Measurements from ENCODE around the gene CD101.
A peak's percentile ranks its signal among the peaks of the same experiment; 100 is the strongest.

The CD101 gene

DNA sequence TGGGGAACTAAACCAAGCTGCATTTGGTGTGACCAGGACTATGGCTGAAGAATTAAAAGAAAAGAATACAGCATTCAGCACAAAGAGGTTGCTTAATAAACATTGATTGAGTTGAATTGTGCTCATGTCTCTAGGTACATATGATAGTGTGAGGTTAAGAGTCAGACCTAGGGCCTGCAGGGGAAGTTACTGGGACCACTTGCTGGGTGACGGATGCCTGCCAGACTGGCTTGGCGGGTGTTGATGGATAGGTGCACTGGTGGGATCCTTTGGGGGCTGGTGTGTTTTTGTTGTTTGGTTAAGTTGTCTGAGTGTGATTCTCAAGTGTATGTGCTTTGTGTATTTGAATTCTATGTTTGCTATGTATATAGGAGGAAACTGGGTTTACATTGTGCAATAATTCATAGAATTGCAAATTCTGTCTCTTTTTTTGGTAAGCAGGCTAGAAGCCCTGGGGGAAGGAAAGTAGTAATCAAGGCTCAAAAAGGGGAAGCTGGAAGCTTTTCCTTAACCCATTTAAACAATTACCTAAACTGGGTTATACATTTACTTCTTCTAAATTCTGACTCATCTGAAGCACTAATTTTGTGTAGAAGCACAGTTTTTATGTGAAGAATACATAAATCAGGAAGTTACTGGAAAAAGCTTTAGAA lies 1.8 kb downstream of the CD101 start:
- Histone ChIP-seq H3K9ac (ENCODE audit: low read depth, low read length) (no peak overlapping the region), H3K4me1 (ENCODE audit: control insufficient read depth, insufficient read depth, low read length) (peaks cover 16% of the 10 kb centered on the region), H3K4me3 (ENCODE audit: low read length) (no peak overlapping the region), H3K36me3 (ENCODE audit: insufficient read depth, low read length) (no peaks in the 10 kb centered on the region), H3K4me2 (ENCODE audit: low read length) (no peak overlapping the region), H3K27me3 (ENCODE audit: control insufficient read depth, insufficient read depth, low read length) (no peaks in the 10 kb centered on the region), H3K9me3 (replicated peaks; ENCODE audit: low read length) (no peaks in the 10 kb centered on the region)

DNA sequence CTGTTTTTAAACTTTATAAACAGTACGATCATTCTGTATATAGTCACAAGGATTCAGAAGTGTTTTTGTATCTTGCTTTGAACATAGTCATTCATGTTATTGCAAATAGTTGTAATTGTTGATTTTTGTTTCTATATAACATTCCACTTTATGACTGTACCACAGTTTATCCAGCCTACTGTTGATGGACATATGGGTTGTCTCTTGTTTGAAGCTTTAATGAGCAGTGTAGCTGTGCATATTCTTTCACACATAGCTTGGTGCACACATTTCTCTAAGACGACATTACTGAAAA lies 6.1 kb downstream of the CD101 start:
- H3K4me3 ChIP-seq (ENCODE audit: low read length): no peak overlapping the region
- H3K9me3 ChIP-seq (replicated peaks; ENCODE audit: low read length): no peaks in the 10 kb centered on the region
- peak overlapping the region; percentile 24 for H3K4me2 ChIP-seq (ENCODE audit: low read length)
- H3K27me3 ChIP-seq (ENCODE audit: control insufficient read depth, insufficient read depth, low read length): no peaks in the 10 kb centered on the region
- peak overlapping the region; percentile 33 for H3K9ac ChIP-seq (ENCODE audit: low read depth, low read length)
- peaks cover 24% of the 10 kb centered on the region for H3K4me1 ChIP-seq (ENCODE audit: control insufficient read depth, insufficient read depth, low read length)
- H3K36me3 ChIP-seq (ENCODE audit: insufficient read depth, low read length): no peaks in the 10 kb centered on the region

DNA sequence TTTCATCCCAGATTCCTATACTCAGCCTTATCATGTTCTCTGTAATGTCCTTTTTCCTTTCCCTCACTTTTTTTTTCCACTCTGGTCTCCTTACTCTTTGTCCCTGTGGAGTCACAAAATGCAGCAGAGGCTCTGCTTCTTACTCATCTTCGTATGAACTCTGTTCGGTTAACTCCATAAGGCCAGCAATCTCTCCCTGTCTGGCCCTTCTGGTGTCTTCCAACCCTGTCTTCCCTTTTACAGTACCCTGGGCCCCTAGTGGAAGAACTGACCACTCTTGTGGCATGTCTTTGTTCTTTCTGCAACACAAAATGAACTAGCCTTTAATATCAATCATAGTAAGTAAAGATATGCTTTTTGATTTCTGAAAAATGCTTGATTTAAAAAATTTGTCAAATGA lies 7.1 kb downstream of the CD101 start:
- no peak overlapping the region for H3K4me2 ChIP-seq (ENCODE audit: low read length)

DNA sequence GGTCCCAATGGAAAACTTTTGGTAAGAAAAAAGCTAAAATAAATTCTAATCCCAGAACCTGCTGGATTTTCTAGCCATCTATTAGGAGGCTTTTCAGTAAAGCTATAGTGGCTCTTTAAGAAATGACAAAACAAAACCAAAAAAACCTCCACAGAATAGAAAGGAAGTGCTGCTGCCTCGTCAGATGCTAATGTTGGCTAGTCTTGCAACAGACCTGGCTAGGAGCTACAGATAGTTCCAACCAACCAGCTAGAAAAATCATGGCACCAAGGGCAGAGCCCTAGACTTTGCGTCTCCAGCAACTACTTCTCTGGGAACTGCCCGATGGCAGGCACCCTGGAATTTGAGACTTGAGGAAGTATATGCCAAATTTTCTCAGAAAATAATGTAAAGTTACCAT lies 7.6 kb downstream of the CD101 start:
- peaks cover 32% of the 10 kb centered on the region for H3K4me1 ChIP-seq (ENCODE audit: control insufficient read depth, insufficient read depth, low read length)
- no peaks in the 10 kb centered on the region for H3K9me3 ChIP-seq (replicated peaks; ENCODE audit: low read length)
- no peak overlapping the region for H3K4me3 ChIP-seq (ENCODE audit: low read length)
- no peak overlapping the region for H3K4me2 ChIP-seq (ENCODE audit: low read length)
- H3K27me3 ChIP-seq (ENCODE audit: control insufficient read depth, insufficient read depth, low read length): no peaks in the 10 kb centered on the region
- H3K9ac ChIP-seq (ENCODE audit: low read depth, low read length): no peak overlapping the region
- no peaks in the 10 kb centered on the region for H3K36me3 ChIP-seq (ENCODE audit: insufficient read depth, low read length)

More for the DNA sequence above, 7.1 kb downstream of the CD101 start:
- Histone ChIP-seq H3K4me1 (ENCODE audit: control insufficient read depth, insufficient read depth, low read length) (peaks cover 27% of the 10 kb centered on the region), H3K4me3 (ENCODE audit: low read length) (no peak overlapping the region), H3K36me3 (ENCODE audit: insufficient read depth, low read length) (no peaks in the 10 kb centered on the region), H3K9me3 (replicated peaks; ENCODE audit: low read length) (no peaks in the 10 kb centered on the region), H3K27me3 (ENCODE audit: control insufficient read depth, insufficient read depth, low read length) (no peaks in the 10 kb centered on the region), H3K9ac (ENCODE audit: low read depth, low read length) (no peak overlapping the region)

DNA sequence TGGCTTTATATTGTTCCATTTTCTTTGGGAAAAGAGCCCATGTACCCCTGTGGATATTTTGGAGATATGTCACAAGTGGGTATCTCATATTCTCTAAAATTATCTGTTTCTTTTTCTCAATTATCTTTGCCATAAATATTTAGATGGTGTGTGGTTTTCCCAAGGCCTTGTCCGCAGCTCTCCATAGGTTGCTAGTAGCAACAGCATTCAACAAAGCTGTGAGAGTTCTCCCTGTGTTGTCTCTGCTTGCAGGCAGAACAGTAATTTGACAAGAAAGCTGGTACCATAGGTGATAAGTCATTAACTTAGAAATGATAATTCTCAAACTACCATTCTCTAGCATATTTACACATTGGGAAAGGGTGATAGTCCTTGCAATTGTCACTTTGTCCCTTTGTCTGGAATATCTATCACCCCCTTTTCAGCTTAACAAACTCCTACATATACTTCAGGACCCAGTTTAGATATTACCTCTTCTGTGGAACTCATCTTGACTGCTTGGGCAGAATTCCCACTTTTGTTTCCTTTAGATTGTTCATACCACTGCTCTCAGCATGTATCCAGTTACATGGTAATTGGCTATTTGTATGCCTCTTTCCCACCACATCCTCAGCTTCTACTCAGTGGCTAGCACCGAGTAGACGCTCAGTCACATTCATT lies 8.9 kb downstream of the CD101 start:
- Histone ChIP-seq H3K9ac (ENCODE audit: low read depth, low read length) (no peak overlapping the region), H3K36me3 (ENCODE audit: insufficient read depth, low read length) (no peaks in the 10 kb centered on the region), H3K9me3 (replicated peaks; ENCODE audit: low read length) (no peaks in the 10 kb centered on the region), H3K4me3 (ENCODE audit: low read length) (no peak overlapping the region), H3K4me1 (ENCODE audit: control insufficient read depth, insufficient read depth, low read length) (peaks cover 37% of the 10 kb centered on the region), H3K27me3 (ENCODE audit: control insufficient read depth, insufficient read depth, low read length) (no peaks in the 10 kb centered on the region), H3K4me2 (ENCODE audit: low read length) (no peak overlapping the region)

DNA sequence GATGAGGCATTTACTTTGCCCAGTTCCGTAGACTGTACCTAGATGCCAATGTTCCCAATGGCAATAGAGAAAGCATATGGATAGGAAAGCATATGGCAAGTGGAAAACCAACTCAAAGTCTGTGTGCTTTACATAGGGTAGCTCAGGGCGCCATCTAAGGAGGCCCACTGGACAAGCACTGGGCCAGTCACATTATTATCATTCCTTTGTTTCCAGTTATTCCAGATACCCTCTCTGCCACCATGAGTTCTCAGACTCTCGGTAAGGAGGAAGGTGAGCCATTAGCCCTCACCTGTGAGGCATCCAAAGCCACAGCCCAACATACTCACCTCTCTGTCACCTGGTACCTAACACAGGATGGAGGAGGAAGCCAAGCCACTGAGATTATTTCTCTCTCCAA lies 9.8 kb downstream of the CD101 start:
- H3K9ac ChIP-seq (ENCODE audit: low read depth, low read length): no peak overlapping the region
- no peak overlapping the region for H3K4me2 ChIP-seq (ENCODE audit: low read length)
- no peaks in the 10 kb centered on the region for H3K36me3 ChIP-seq (ENCODE audit: insufficient read depth, low read length)
- peaks cover 37% of the 10 kb centered on the region for H3K4me1 ChIP-seq (ENCODE audit: control insufficient read depth, insufficient read depth, low read length)
- H3K9me3 ChIP-seq (replicated peaks; ENCODE audit: low read length): no peaks in the 10 kb centered on the region
- no peak overlapping the region for H3K4me3 ChIP-seq (ENCODE audit: low read length)
- H3K27me3 ChIP-seq (ENCODE audit: control insufficient read depth, insufficient read depth, low read length): no peaks in the 10 kb centered on the region

DNA sequence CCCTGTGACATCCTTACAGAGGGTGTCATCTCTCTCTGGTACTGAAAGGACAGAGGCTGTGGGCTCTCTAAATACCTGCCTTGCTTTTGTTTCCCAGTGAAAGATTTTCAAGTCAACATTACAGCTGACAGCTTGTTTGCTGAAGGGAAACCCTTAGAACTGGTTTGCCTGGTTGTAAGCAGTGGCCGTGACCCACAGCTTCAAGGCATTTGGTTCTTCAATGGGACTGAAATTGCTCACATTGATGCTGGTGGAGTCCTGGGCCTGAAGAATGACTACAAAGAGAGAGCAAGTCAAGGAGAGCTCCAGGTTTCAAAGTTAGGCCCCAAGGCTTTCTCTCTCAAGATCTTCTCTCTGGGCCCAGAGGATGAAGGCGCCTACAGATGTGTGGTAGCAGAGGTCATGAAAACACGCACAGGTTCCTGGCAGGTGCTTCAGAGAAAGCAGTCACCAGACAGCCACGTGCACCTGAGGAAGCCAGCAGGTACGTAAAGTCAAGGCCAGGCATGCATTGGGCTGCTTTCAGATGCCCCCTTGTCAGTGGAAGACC lies 11.8 kb downstream of the CD101 start:
- Histone ChIP-seq H3K9ac (ENCODE audit: low read depth, low read length) (no peak overlapping the region), H3K4me1 (ENCODE audit: control insufficient read depth, insufficient read depth, low read length) (peaks cover 36% of the 10 kb centered on the region), H3K4me3 (ENCODE audit: low read length) (no peak overlapping the region), H3K9me3 (replicated peaks; ENCODE audit: low read length) (no peaks in the 10 kb centered on the region), H3K27me3 (ENCODE audit: control insufficient read depth, insufficient read depth, low read length) (no peaks in the 10 kb centered on the region), H3K36me3 (ENCODE audit: insufficient read depth, low read length) (no peaks in the 10 kb centered on the region), H3K4me2 (ENCODE audit: low read length) (no peak overlapping the region)

DNA sequence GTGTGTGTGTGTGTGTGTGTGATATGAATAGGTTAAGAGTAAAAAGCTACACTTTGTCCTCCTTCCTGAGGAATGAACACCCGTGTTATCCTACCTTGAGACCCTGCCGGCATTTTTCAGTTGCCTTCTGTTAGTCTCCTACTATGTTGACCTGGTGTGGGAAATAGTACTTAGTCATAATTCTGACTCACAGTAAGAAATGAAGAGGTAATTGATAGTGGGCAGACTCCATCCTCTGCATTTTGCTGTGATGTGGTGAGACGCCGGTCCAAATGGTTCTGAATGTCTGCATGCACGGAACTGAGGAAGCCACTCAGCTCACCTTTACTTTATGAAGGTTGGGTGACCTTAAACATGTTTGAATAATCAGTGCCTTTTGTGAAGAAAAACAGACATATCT lies 12.6 kb downstream of the CD101 start:
- Histone ChIP-seq H3K27me3 (ENCODE audit: control insufficient read depth, insufficient read depth, low read length) (no peaks in the 10 kb centered on the region), H3K36me3 (ENCODE audit: insufficient read depth, low read length) (no peaks in the 10 kb centered on the region), H3K9me3 (replicated peaks; ENCODE audit: low read length) (no peaks in the 10 kb centered on the region), H3K4me1 (ENCODE audit: control insufficient read depth, insufficient read depth, low read length) (peaks cover 33% of the 10 kb centered on the region), H3K4me2 (ENCODE audit: low read length) (no peak overlapping the region), H3K9ac (ENCODE audit: low read depth, low read length) (no peak overlapping the region), H3K4me3 (ENCODE audit: low read length) (no peak overlapping the region)

DNA sequence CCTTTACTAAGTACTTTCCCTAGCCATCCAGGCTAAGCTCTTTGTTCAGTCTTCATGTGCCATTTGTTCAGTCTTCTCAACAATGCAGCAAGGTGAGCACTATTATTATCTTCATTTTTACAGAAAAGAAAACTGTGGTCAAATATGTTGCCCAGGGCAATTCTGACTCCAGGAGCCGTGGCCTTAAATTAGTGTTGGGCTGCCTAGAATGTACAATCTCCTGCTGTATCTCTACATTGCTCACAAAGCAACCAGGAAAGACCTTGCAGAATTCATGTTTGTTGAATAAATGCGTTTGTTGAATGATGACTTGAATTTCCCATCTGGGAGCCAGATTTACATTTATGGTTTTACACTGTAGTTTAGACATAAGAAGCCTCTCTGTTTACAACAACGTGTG lies 14.2 kb downstream of the CD101 start:
- Histone ChIP-seq H3K4me1 (ENCODE audit: control insufficient read depth, insufficient read depth, low read length) (peaks cover 32% of the 10 kb centered on the region), H3K9me3 (replicated peaks; ENCODE audit: low read length) (no peaks in the 10 kb centered on the region), H3K36me3 (ENCODE audit: insufficient read depth, low read length) (no peaks in the 10 kb centered on the region), H3K27me3 (ENCODE audit: control insufficient read depth, insufficient read depth, low read length) (no peaks in the 10 kb centered on the region), H3K9ac (ENCODE audit: low read depth, low read length) (no peak overlapping the region), H3K4me3 (ENCODE audit: low read length) (no peak overlapping the region), H3K4me2 (ENCODE audit: low read length) (no peak overlapping the region)

DNA sequence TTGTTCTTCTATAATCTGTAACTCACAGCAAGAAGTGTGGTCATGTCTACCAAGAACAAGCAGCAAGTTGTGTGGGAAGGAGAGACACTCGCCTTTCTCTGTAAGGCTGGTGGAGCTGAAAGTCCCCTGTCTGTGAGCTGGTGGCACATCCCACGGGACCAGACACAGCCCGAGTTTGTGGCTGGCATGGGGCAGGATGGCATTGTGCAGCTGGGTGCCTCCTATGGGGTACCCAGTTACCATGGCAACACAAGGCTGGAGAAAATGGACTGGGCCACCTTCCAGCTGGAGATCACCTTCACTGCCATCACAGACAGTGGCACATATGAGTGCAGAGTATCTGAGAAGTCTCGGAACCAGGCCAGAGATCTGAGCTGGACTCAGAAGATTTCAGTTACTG lies 15.5 kb downstream of the CD101 start:
- H3K9me3 ChIP-seq (replicated peaks; ENCODE audit: low read length): no peaks in the 10 kb centered on the region
- H3K4me3 ChIP-seq (ENCODE audit: low read length): no peak overlapping the region
- H3K9ac ChIP-seq (ENCODE audit: low read depth, low read length): no peak overlapping the region
- H3K4me1 ChIP-seq (ENCODE audit: control insufficient read depth, insufficient read depth, low read length): peaks cover 32% of the 10 kb centered on the region
- no peaks in the 10 kb centered on the region for H3K27me3 ChIP-seq (ENCODE audit: control insufficient read depth, insufficient read depth, low read length)
- H3K36me3 ChIP-seq (ENCODE audit: insufficient read depth, low read length): no peaks in the 10 kb centered on the region
- H3K4me2 ChIP-seq (ENCODE audit: low read length): no peak overlapping the region

DNA sequence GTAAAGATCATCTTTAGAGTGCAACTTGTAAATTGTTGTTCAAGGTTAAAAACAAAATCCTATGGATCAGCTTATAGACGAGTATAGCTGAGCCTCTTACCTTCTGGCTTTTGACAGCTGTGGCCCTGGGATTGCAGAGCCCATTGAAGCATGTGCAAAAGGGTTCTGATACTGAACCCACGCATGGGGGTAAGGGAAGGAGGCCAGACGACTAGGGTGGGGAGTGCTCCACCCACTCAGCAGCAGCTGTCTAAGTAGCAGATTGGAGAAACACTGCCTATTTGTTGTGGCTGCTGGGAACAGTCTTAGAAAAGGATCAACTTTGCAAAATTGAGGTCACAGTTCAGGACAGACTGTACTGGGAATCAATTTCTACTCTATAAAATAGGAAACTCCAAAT lies 16.1 kb downstream of the CD101 start:
- Histone ChIP-seq H3K4me1 (ENCODE audit: control insufficient read depth, insufficient read depth, low read length) (peaks cover 32% of the 10 kb centered on the region), H3K9me3 (replicated peaks; ENCODE audit: low read length) (no peaks in the 10 kb centered on the region), H3K9ac (ENCODE audit: low read depth, low read length) (no peak overlapping the region), H3K4me2 (ENCODE audit: low read length) (peak overlapping the region; percentile 31), H3K4me3 (ENCODE audit: low read length) (no peak overlapping the region), H3K36me3 (ENCODE audit: insufficient read depth, low read length) (no peaks in the 10 kb centered on the region), H3K27me3 (ENCODE audit: control insufficient read depth, insufficient read depth, low read length) (no peaks in the 10 kb centered on the region)

DNA sequence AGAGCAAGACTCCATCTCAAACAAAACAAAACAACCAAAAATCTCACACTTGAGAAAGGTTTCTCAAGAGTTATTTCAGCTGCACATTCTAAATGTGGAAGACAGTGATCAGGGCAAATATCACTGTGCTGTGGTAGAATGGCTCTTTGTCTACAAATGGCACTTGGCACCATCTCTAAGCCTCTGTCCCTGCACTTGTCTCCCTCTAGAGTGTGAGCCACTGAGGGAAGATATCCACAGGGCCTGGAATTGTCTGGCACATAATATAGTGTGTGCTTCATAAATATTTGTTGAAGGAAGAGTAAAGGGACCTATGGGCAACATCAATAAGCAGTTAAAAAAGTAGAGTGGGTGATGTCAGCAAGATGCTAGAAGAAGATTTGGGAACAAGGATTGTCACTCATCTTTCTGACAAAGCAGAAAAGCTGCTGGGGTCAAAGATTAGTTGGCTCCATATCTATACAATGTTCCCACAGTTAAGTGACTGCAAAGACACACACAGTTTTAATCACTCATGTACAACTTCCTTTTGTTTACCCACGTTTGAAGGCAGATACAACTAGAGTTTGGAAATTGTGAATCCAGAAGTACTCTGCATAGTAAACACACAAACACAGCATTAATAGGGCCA lies 19.1 kb downstream of the CD101 start:
- no peak overlapping the region for H3K9ac ChIP-seq (ENCODE audit: low read depth, low read length)
- H3K9me3 ChIP-seq (replicated peaks; ENCODE audit: low read length): no peaks in the 10 kb centered on the region
- H3K27me3 ChIP-seq (ENCODE audit: control insufficient read depth, insufficient read depth, low read length): no peaks in the 10 kb centered on the region
- no peak overlapping the region for H3K4me2 ChIP-seq (ENCODE audit: low read length)
- H3K36me3 ChIP-seq (ENCODE audit: insufficient read depth, low read length): no peaks in the 10 kb centered on the region
- peaks cover 19% of the 10 kb centered on the region for H3K4me1 ChIP-seq (ENCODE audit: control insufficient read depth, insufficient read depth, low read length)
- no peak overlapping the region for H3K4me3 ChIP-seq (ENCODE audit: low read length)
